Measurements from ENCODE around the gene HES7. TPM values are rescaled to one million over a fixed set of nuclear protein-coding genes. Genes with fewer than 3 reads are reported as not detected.

The HES7 gene
- polyA plus RNA-seq, 2 of the 4 experiments (the other 2 are of a cell fraction) = 0.56 to 0.72 TPM

DNA sequence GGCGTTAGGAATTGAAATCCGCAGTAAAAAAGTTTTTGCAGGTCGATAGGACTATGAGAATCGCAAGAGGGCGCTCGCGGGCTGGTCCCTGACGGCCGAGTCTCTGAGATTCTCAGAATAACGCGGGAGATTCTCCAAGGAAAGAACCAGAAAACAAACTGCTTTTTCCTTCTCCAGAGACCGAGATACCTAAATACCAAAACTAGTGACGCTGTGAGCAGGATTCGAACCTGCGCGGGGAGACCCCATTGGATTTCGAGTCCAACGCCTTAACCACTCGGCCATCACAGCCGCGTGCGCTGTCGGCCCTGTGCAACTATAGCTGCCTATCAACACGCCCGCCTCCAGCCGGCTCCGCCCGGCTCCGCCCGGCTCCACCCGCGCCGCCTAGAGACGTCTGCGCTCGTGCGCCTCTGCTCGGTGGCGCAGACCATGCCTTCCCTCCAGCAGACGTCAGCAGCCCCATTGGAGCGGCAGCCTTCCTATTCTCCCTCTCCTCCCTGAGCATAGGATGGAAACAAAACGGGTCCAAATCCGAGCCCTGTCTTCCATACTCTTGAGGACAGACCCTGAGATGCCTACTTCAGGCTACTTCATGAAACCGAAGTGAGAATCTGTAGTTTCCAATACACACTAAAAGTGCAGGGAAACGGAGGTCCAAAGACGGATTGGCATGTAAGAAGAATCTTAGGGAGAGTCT lies 14.9 kb upstream of the HES7 start (continued):
- TF ChIP-seq, protein P1, sequence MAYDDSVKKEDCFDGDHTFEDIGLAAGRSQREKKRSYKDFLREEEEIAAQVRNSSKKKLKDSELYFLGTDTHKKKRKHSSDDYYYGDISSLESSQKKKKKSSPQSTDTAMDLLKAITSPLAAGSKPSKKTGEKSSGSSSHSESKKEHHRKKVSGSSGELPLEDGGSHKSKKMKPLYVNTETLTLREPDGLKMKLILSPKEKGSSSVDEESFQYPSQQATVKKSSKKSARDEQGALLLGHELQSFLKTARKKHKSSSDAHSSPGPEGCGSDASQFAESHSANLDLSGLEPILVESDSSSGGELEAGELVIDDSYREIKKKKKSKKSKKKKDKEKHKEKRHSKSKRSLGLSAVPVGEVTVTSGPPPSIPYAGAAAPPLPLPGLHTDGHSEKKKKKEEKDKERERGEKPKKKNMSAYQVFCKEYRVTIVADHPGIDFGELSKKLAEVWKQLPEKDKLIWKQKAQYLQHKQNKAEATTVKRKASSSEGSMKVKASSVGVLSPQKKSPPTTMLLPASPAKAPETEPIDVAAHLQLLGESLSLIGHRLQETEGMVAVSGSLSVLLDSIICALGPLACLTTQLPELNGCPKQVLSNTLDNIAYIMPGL (CRISPR knock-in tag; IDR thresholded peaks at IDR 0.05; ENCODE audit: borderline replicate concordance) = peak; percentile 94; the same call in 1 of the 2 replicates
- TF ChIP-seq BCL3 (IDR thresholded peaks at IDR 0.05) = 0 out of 3 replicates have a peak, but pooled peaks have one; percentile 35
- no peak for TF ChIP-seq NR3C1 (IDR thresholded peaks at IDR 0.05)
- no peak for TF ChIP-seq CBX2 (IDR thresholded peaks at IDR 0.05; ENCODE audit: borderline replicate concordance, low read depth)
- peak; percentile 87 for TF ChIP-seq CHD2 (IDR thresholded peaks at IDR 0.05; ENCODE audit: low read length, partially characterized antibody)
- peak in 1 of 2 experiments; percentile 27; a peak in 1 of 5 replicates for TF ChIP-seq EP300 (IDR thresholded peaks at IDR 0.05)
- peak; percentile 55 to 78; a peak in 3 of 5 replicates for TF ChIP-seq JUN (IDR thresholded peaks at IDR 0.05)
- TF ChIP-seq BHLHE40 (IDR thresholded peaks at IDR 0.05; ENCODE audit: low read depth, low read length) = peak; percentile 47; the same call in 1 of the 2 replicates
- peak; percentile 89; the same call in 1 of the 2 replicates for TF ChIP-seq TP53 (CRISPR knock-in tag; IDR thresholded peaks at IDR 0.05)
- TF ChIP-seq PBX3 (IDR thresholded peaks at IDR 0.05) = 0 out of 2 replicates have a peak, but pooled peaks have one; percentile 22
- TF ChIP-seq ESRRA (IDR thresholded peaks at IDR 0.05; ENCODE audit: borderline replicate concordance, low read length) = 0 out of 2 replicates have a peak, but pooled peaks have one; percentile 33
- peak; percentile 47; the same call in 1 of the 2 replicates for TF ChIP-seq POLR2A (IDR thresholded peaks at IDR 0.05; ENCODE audit: low read length)
- no peak for TF ChIP-seq ZNF302 (CRISPR knock-in tag; IDR thresholded peaks at IDR 0.05)
- peak; percentile 90 to 93 for TF ChIP-seq RAD21 (conservative IDR thresholded peaks at IDR 0.05 in 1 of 2, IDR thresholded peaks at IDR 0.05 in 1 of 2)
- TF ChIP-seq RARB (CRISPR knock-in tag; IDR thresholded peaks at IDR 0.05) = 0 out of 2 replicates have a peak, but pooled peaks have one; percentile 22
- TF ChIP-seq, protein P2, sequence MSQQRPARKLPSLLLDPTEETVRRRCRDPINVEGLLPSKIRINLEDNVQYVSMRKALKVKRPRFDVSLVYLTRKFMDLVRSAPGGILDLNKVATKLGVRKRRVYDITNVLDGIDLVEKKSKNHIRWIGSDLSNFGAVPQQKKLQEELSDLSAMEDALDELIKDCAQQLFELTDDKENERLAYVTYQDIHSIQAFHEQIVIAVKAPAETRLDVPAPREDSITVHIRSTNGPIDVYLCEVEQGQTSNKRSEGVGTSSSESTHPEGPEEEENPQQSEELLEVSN (IDR thresholded peaks at IDR 0.05; ENCODE audit: borderline replicate concordance, low read depth) = peak; percentile 87
- 0 out of 2 replicates have a peak, but pooled peaks have one; percentile 22 for TF ChIP-seq FOXS1 (CRISPR knock-in tag; IDR thresholded peaks at IDR 0.05)
- TF ChIP-seq, protein P3, sequence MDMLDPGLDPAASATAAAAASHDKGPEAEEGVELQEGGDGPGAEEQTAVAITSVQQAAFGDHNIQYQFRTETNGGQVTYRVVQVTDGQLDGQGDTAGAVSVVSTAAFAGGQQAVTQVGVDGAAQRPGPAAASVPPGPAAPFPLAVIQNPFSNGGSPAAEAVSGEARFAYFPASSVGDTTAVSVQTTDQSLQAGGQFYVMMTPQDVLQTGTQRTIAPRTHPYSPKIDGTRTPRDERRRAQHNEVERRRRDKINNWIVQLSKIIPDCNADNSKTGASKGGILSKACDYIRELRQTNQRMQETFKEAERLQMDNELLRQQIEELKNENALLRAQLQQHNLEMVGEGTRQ (IDR thresholded peaks at IDR 0.05) = 0 out of 2 replicates have a peak, but pooled peaks have one; percentile 15
- peak; percentile 72 for TF ChIP-seq POLR2AphosphoS2 (conservative IDR thresholded peaks at IDR 0.05; ENCODE audit: low read length)
- peak; percentile 59; the same call in 1 of the 2 replicates for TF ChIP-seq PHF8 (IDR thresholded peaks at IDR 0.05; ENCODE audit: borderline replicate concordance, low read depth)
- TF ChIP-seq NFE2L2 (conservative IDR thresholded peaks at IDR 0.05; ENCODE audit: low read length) = no peak
- TF ChIP-seq ZSCAN20 (CRISPR knock-in tag; IDR thresholded peaks at IDR 0.05) = no peak
- no peak for TF ChIP-seq JUNB (IDR thresholded peaks at IDR 0.05)
- TF ChIP-seq TFCP2L1 (CRISPR knock-in tag; IDR thresholded peaks at IDR 0.05) = peak; percentile 75; the same call in 1 of the 2 replicates
- peak; percentile 19; the same call in 1 of the 2 replicates for TF ChIP-seq GATA3 (IDR thresholded peaks at IDR 0.05; ENCODE audit: borderline replicate concordance)
- TF ChIP-seq NPAS2 (CRISPR knock-in tag; IDR thresholded peaks at IDR 0.05; ENCODE audit: borderline replicate concordance) = peak; percentile 46; the same call in 1 of the 2 replicates
- TF ChIP-seq SREBF2 (IDR thresholded peaks at IDR 0.05) = peak; percentile 98
- peak; percentile 90 for TF ChIP-seq MAX (IDR thresholded peaks at IDR 0.05)
- no peak; a peak in 1 of 4 replicates for TF ChIP-seq CEBPB (IDR thresholded peaks at IDR 0.05)

Measured in A549 (cell line).